ENCODE data around the gene PTPN11. TPM values are rescaled to one million over a fixed set of nuclear protein-coding genes. Genes with fewer than 3 reads are reported as not detected.

Gene PTPN11
- total and polyA plus RNA-seq, 12 donors, result 14.4 to 129 (median 72.0) TPM

- H3K36me3 ChIP-seq (replicated peaks in 1 of 2), result no peaks in the 10 kb centered on the region
Observed at GRCh38 chr12:112464605-112465004, 45.9 kb downstream of the PTPN11 start.

GRCh38 chr12:112466011-112466422 is 47.3 kb downstream of the PTPN11 start:
- peaks cover 0 to 13% of the 10 kb centered on the region in 2 donors for H3K4me1 ChIP-seq (replicated peaks in 1 of 2)
- intact Hi-C loops (cut with DNase I), result no loop called here
- H3K4me3 ChIP-seq, result no peak overlapping the region
- no peak for DNase-seq
- H3K36me3 ChIP-seq (replicated peaks in 1 of 2), result no peaks in the 10 kb centered on the region
- H3K9me3 ChIP-seq (replicated peaks in 1 of 3), result no peaks in the 10 kb centered on the region
- TF ChIP-seq POLR2A (IDR thresholded peaks at IDR 0.05), result no peak
- no peak for TF ChIP-seq CTCF (IDR thresholded peaks at IDR 0.05)
- H3K27me3 ChIP-seq, result no peaks in the 10 kb centered on the region
- H3K27ac ChIP-seq, result no peak overlapping the region

More at GRCh38 chr12:112464605-112465004, 45.9 kb downstream of the PTPN11 start:
- TF ChIP-seq CTCF (IDR thresholded peaks at IDR 0.05), result no peak
- no peaks in the 10 kb centered on the region for H3K27me3 ChIP-seq
- no peak for DNase-seq
- H3K27ac ChIP-seq, result no peak overlapping the region
- H3K4me3 ChIP-seq, result no peak overlapping the region
- no peaks in the 10 kb centered on the region for H3K9me3 ChIP-seq (replicated peaks in 1 of 3)
- intact Hi-C loops (cut with DNase I), result no loop called here
- H3K4me1 ChIP-seq (replicated peaks in 1 of 2), result peaks cover 0 to 4% of the 10 kb centered on the region in 2 donors

- Histone ChIP-seq H3K27ac (no peak overlapping the region), H3K4me1 (replicated peaks in 1 of 2) (peaks cover 0 to 15% of the 10 kb centered on the region in 2 donors), H3K27me3 (no peaks in the 10 kb centered on the region), H3K36me3 (replicated peaks in 1 of 2) (no peaks in the 10 kb centered on the region), H3K9me3 (replicated peaks in 1 of 3) (no peaks in the 10 kb centered on the region), H3K4me3 (no peak overlapping the region)
- DNase-seq, result no peak
- WGBS, 4 donors, result 95 to 100% (median 99%) methylated on average over 3 of the region's 3 CpGs
- intact Hi-C loops (cut with DNase I), result no loop called here
- TF ChIP-seq POLR2A (IDR thresholded peaks at IDR 0.05) (no peak), CTCF (IDR thresholded peaks at IDR 0.05) (no peak)
Observed at GRCh38 chr12:112466835-112467234, 48.1 kb downstream of the PTPN11 start.

GRCh38 chr12:112468046-112468445 is 49.3 kb downstream of the PTPN11 start:
- WGBS, 4 donors, result 82 to 89% (median 84%) methylated on average over 3 of the region's 3 CpGs
- H3K27me3 ChIP-seq, result no peaks in the 10 kb centered on the region
- TF ChIP-seq CTCF (IDR thresholded peaks at IDR 0.05), result no peak
- peaks cover 0 to 15% of the 10 kb centered on the region in 2 donors for H3K4me1 ChIP-seq (replicated peaks in 1 of 2)
- no peaks in the 10 kb centered on the region for H3K9me3 ChIP-seq (replicated peaks in 1 of 3)
- H3K36me3 ChIP-seq (replicated peaks in 1 of 2), result peaks cover 0 to 6% of the 10 kb centered on the region in 2 donors
- no peak for DNase-seq
- H3K4me3 ChIP-seq, result no peak overlapping the region
- no peak overlapping the region for H3K27ac ChIP-seq
- intact Hi-C loops (cut with DNase I), result no loop called here

Data from adrenal gland (tissue), 12 donors.